MCF 10A (cell line): Measurements from ENCODE around the gene ILF2. TPM values are rescaled to one million over a fixed set of nuclear protein-coding genes. Genes with fewer than 3 reads are reported as not detected.

Experiments used
- BruUV-seq: library from RNA; stranded (reverse); fragments of 400-500 nt; replicated peaks from 2 replicates; lab custom pipeline; 2021; lab: Mats Ljungman, UMichigan
- CTCF ChIA-PET: fragments of 300-600 bp; sonication (Branson Sonifier 250); formaldehyde crosslinking; extraction: SDS; loops from one replicate; lab custom pipeline; 2021; ENCODE audit warnings: antibody characterized with exemption, inconsistent platforms; lab: Yijun Ruan, JAX
- POLR2A ChIA-PET: fragments of 300-600, 350-650 bp; sonication (Branson Sonifier 250); formaldehyde crosslinking; extraction: SDS; loops from one replicate; lab custom pipeline; 2020; ENCODE audit warnings: antibody characterized with exemption, inconsistent platforms; lab: Yijun Ruan, JAX
- DNase-seq: peaks from one replicate; pipeline ENCODE4 v3.0.0-alpha.2; 2018; ENCODE audit not compliant: unreplicated experiment
- H3K27ac Mint-ChIP-seq: one replicate; pipeline ENCODE4 v1.8.0; 2022; ENCODE audit warnings: mild to moderate bottlenecking, low read depth, mixed read lengths; ENCODE audit not compliant: unreplicated experiment
- H3K27me3 Mint-ChIP-seq: one replicate; pipeline ENCODE4 v1.8.0; 2022; ENCODE audit warnings: mixed read lengths; ENCODE audit not compliant: insufficient read depth, unreplicated experiment
- H3K36me3 Mint-ChIP-seq: one replicate; pipeline ENCODE4 v1.8.0; 2022; ENCODE audit warnings: mild to moderate bottlenecking, moderate library complexity, mixed read lengths; ENCODE audit not compliant: insufficient read depth, unreplicated experiment
- H3K4me1 Mint-ChIP-seq: one replicate; pipeline ENCODE4 v1.8.0; 2022; ENCODE audit warnings: mixed read lengths; ENCODE audit not compliant: insufficient read depth, unreplicated experiment
- H3K4me3 Mint-ChIP-seq: one replicate; pipeline ENCODE4 v1.8.0; 2022; ENCODE audit warnings: mild to moderate bottlenecking, moderate library complexity, mixed read lengths; ENCODE audit not compliant: unreplicated experiment
- H3K9me3 Mint-ChIP-seq: one replicate; pipeline ENCODE4 v1.8.0; 2022; ENCODE audit warnings: mixed read lengths; ENCODE audit not compliant: unreplicated experiment
- intact Hi-C: fragments of 100-400 bp; cut with micrococcal nuclease; formaldehyde crosslinking; loops from 2 replicates; pipeline ENCODE4 v1.14.1; 2022
- total RNA-seq: library from RNA; stranded (reverse); gene quantifications from 2 replicates; pipeline ENCODE4 v1.2.3, GENCODE V29; 2022
- TF ChIP-seq, protein P1 (sequence below): fragments of 200-600 bp; IDR thresholded peaks from one replicate; pipeline ENCODE4 v1.8.0; 2022; ENCODE audit warnings: antibody characterized with exemption, mild to moderate bottlenecking; ENCODE audit not compliant: unreplicated experiment

The ILF2 gene
- total RNA-seq, 1 experiment from 2014 or later: 348 TPM

DNA sequence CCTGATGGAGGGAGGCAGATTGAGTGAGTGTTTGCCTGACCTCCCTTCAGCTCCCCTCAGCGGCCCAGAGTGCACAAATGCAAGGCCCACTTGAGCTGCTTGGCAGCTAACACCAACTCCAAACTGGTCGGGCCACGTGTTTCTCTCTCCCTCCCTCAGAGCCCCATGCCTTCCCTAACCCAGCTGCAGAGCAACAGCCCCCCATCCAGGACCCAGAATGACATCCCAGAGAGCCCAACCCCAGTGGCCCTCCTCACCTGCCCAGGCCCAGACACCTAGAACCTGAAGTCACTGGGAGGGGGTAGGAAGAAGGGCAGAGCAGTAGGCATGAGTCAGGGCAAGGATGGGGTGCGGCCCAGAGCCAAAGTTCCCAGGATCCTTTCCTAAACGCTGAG, 53.9 kb downstream of the ILF2 start:
- ChIA-PET POLR2A (interaction anchor here (0.6 to 46.1 kb wide), 22 partner anchors 1 to 373 kb away, joined by 3 to 1272 read pairs (median 6); partner anchors contain the start of genes CHTOP, ILF2, JTB and RPS27), CTCF (interaction anchor here (0.6 to 11.8 kb wide), 15 partner anchors 9 to 1618 kb away, joined by 3 to 214 read pairs (median 5); partner anchors contain the start of genes CHTOP, S100A1 and S100A13)
- peak overlapping the region; percentile 76 for H3K27ac Mint-ChIP-seq
- intact Hi-C loops: loop anchor here (1.0 to 5.0 kb wide), 3 partner anchors 45 to 370 kb away; partner anchors contain the start of gene RAB13
- TF ChIP-seq, protein P1, sequence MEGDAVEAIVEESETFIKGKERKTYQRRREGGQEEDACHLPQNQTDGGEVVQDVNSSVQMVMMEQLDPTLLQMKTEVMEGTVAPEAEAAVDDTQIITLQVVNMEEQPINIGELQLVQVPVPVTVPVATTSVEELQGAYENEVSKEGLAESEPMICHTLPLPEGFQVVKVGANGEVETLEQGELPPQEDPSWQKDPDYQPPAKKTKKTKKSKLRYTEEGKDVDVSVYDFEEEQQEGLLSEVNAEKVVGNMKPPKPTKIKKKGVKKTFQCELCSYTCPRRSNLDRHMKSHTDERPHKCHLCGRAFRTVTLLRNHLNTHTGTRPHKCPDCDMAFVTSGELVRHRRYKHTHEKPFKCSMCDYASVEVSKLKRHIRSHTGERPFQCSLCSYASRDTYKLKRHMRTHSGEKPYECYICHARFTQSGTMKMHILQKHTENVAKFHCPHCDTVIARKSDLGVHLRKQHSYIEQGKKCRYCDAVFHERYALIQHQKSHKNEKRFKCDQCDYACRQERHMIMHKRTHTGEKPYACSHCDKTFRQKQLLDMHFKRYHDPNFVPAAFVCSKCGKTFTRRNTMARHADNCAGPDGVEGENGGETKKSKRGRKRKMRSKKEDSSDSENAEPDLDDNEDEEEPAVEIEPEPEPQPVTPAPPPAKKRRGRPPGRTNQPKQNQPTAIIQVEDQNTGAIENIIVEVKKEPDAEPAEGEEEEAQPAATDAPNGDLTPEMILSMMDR: no peak
- no TSS peak for BruUV-seq
- no peaks in the 10 kb centered on the region for H3K27me3 Mint-ChIP-seq
- peaks cover 47% of the 10 kb centered on the region for H3K4me1 Mint-ChIP-seq
- DNase-seq: peak; percentile 84
- H3K4me3 Mint-ChIP-seq: peak overlapping the region; percentile 90
- H3K9me3 Mint-ChIP-seq: no peaks in the 10 kb centered on the region
- H3K36me3 Mint-ChIP-seq: peaks cover 30% of the 10 kb centered on the region

DNA sequence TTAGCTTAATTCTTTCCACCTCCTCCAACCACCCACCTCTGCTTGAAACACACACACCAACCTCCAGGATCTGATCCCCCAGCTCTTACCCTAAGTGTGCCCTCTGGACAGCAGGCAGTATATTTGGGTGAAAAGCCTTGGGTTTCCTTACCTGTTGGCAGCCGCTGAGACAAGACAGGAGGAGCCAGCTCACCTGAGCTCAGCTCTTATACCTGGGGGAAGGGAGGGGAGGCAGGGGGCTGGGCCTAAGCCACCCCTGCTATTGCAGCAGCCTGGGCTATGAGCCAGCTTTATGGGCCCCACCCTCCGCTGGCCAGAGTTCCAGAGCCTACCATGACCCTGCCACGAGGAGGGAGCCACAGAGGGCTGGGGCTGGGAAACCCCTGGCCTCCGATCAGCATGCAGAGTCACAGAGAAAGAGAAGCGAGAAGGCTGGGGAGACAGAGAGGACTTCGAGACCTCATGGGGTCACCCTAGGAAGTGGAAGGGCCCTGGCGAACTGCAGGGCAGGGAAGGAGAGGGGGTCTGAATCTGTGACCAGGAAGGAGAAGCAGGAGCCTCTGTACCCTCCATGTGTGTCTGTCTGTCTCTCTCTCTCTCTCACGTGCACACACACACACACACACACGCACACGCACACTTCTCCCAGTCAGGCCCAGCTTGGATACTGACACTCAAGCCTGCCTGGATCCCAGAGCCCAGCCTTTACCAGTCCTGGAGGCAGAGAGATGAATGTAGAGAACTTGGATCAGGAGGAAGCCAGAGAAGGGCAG, 54.5 kb downstream of the ILF2 start, which contains the start of gene S100A14:
Gene S100A14, minus strand, starts transcription at position 182 of the 773 bp plus-strand sequence. CDS start 467 bp downstream, outside the sequence.
- H3K4me3 Mint-ChIP-seq: peak within 1 kb of the TSS; percentile 90
- CTCF ChIA-PET: interaction anchor here (0.6 to 11.8 kb wide), 23 partner anchors 9 to 1397 kb away, joined by 3 to 214 read pairs (median 4); partner anchors contain the start of genes CHTOP, RAB13, S100A1 and S100A13
- H3K27me3 Mint-ChIP-seq: no peaks in the 10 kb centered on the region
- peaks cover 30% of the 10 kb centered on the region for H3K36me3 Mint-ChIP-seq
- DNase-seq: peak; percentile 97
- peak within 1 kb of the TSS; percentile 76 for H3K27ac Mint-ChIP-seq
- TF ChIP-seq, protein P1: no peak
- no peaks in the 10 kb centered on the region for H3K9me3 Mint-ChIP-seq
- BruUV-seq: no TSS peak
- H3K4me1 Mint-ChIP-seq: peaks cover 52% of the 10 kb centered on the region
- intact Hi-C loops: loop anchor here (5.0 kb wide), 1 partner anchor 371 kb away; the partner anchor contains the start of gene RAB13
- POLR2A ChIA-PET: interaction anchor here (0.6 to 46.1 kb wide), 33 partner anchors 1 to 662 kb away, joined by 3 to 1272 read pairs (median 4); partner anchors contain the start of genes CHTOP, CREB3L4, CRTC2 and ILF2

DNA sequence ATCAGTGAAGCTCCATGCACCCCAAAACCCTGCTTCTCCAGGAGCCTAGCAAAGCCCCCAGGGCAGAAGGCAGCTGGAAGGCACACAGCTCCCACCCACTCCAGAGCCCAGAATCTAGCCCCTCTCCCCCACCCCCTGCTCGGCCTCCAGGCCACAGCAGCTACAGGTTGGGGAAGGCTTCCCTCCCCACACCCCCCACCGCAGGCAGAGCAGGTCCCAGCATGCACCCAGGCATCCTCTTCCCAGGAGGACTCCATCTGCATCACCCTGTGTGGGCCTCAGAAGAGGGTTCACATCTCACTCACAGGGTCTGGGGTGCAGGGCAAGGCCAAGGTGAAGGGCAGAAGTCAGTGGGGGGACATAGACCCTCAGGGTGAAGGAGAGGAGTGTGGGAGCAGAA, 55.4 kb downstream of the ILF2 start:
- Mint-ChIP-seq H3K4me3 (peak overlapping the region; percentile 90), H3K27me3 (no peaks in the 10 kb centered on the region), H3K27ac (peak overlapping the region; percentile 76), H3K36me3 (peaks cover 33% of the 10 kb centered on the region), H3K4me1 (peaks cover 59% of the 10 kb centered on the region), H3K9me3 (no peaks in the 10 kb centered on the region)
- DNase-seq: peak; percentile 54
- TF ChIP-seq, protein P1: no peak
- POLR2A ChIA-PET: interaction anchor here (0.8 to 46.1 kb wide), 22 partner anchors 0 to 661 kb away, joined by 3 to 1272 read pairs (median 7); partner anchors contain the start of genes CHTOP, ILF2, JTB and RPS27
- intact Hi-C loops: loop anchor here (5.0 kb wide), 1 partner anchor 372 kb away; the partner anchor contains the start of gene RAB13
- CTCF ChIA-PET: interaction anchor here (0.6 to 11.8 kb wide), 20 partner anchors 8 to 371 kb away, joined by 3 to 214 read pairs (median 4); partner anchors contain the start of genes RAB13, S100A1, S100A13 and S100A6
- BruUV-seq: no TSS peak
